ENCODE results near the gene STRA8. TPM values are rescaled to one million over a fixed set of nuclear protein-coding genes. Genes with fewer than 3 reads are reported as not detected.

STRA8 gene
- total RNA-seq, 1 donor from 2014 or later, result not detected

Other genes starting within 250 kb of the STRA8 start
- gene AGBL3, start 247.3 kb upstream of the STRA8 start, total RNA-seq, result 1.4 and 1.5 TPM in 2 replicates
- gene TMEM140, start 85.8 kb upstream of the STRA8 start, total RNA-seq, result 13.4 and 44.6 TPM in 2 replicates
- gene CYREN, start 63.1 kb upstream of the STRA8 start, total RNA-seq, result 21.4 and 21.6 TPM in 2 replicates
- 3.2 and 8.7 TPM in 2 replicates for gene WDR91, start 22.3 kb upstream of the STRA8 start, total RNA-seq

Measured in pulmonary artery endothelial cell (primary cell).